Measurements from ENCODE around the gene SENP2. TPM values are rescaled to one million over a fixed set of nuclear protein-coding genes. Genes with fewer than 3 reads are reported as not detected.
"Not testable (repeated sequence)": the region's sequence is repeated elsewhere in the genome, so short reads cannot be mapped to it uniquely, and the experiment has no call there.

The SENP2 gene
- total RNA-seq, 1 experiment from 2014 or later = 46.4 TPM

DNA sequence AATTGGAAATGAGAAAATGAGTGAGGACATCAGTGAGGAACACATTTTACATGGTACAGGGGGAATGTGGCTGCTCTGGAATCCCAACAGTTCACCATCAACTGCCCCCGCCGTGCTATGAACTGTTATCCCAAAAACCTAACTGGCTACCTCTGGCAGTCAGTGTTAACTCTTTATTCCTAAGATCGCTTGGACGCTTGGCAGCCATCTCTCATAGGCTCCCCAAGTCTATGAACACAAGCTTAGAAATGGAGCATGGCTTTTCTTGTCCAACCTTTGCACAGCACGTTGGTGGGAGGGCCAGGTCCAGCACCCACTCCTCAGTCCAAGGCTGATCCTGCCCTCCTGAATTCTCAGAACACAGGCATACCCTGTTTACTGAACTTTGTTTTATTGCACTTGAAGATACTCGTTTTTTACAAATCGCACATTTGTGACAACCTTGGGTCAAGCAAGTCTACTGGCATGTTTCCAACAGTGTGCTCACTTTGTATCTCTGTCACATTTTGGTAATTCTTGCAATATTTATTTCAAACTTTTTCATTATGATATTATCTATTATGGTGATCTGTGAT is 53.6 kb downstream of the SENP2 start:
- no peaks in the 10 kb centered on the region for H3K9me2 ChIP-seq (replicated peaks; ENCODE audit: low read length)
- H2AFZ ChIP-seq (ENCODE audit: low read length) = no peak overlapping the region
- no peaks in the 10 kb centered on the region for H3K27me3 ChIP-seq (ENCODE audit: low read length)
- no peak for TF ChIP-seq EZH2 (IDR thresholded peaks at IDR 0.05; ENCODE audit: low read length, unreplicated experiment)
- TF ChIP-seq, protein P1, sequence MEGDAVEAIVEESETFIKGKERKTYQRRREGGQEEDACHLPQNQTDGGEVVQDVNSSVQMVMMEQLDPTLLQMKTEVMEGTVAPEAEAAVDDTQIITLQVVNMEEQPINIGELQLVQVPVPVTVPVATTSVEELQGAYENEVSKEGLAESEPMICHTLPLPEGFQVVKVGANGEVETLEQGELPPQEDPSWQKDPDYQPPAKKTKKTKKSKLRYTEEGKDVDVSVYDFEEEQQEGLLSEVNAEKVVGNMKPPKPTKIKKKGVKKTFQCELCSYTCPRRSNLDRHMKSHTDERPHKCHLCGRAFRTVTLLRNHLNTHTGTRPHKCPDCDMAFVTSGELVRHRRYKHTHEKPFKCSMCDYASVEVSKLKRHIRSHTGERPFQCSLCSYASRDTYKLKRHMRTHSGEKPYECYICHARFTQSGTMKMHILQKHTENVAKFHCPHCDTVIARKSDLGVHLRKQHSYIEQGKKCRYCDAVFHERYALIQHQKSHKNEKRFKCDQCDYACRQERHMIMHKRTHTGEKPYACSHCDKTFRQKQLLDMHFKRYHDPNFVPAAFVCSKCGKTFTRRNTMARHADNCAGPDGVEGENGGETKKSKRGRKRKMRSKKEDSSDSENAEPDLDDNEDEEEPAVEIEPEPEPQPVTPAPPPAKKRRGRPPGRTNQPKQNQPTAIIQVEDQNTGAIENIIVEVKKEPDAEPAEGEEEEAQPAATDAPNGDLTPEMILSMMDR (conservative IDR thresholded peaks at IDR 0.05; ENCODE audit: low read depth, low read length) = no peak
- TF ChIP-seq EZH2phosphoT487 (IDR thresholded peaks at IDR 0.05; ENCODE audit: borderline replicate concordance, low read length) = no peak
- no peaks in the 10 kb centered on the region for H3K36me3 ChIP-seq (ENCODE audit: low read depth, low read length)
- no peaks in the 10 kb centered on the region for H3K9me3 ChIP-seq (ENCODE audit: low read length)
- intact Hi-C loops (cut with micrococcal nuclease) = no loop called here
- H3K27ac ChIP-seq (ENCODE audit: low read length) = no peak overlapping the region
- H3K4me3 ChIP-seq (ENCODE audit: low read length) = no peak overlapping the region
- H3K79me2 ChIP-seq (ENCODE audit: low read length) = no peaks in the 10 kb centered on the region
- H3F3A ChIP-seq (ENCODE audit: low read length, unreplicated experiment) = no peaks in the 10 kb centered on the region
- no peak overlapping the region for H3K4me2 ChIP-seq (ENCODE audit: low read length)
- no peaks in the 10 kb centered on the region for H4K20me1 ChIP-seq (ENCODE audit: low read length)
- peaks cover 8% of the 10 kb centered on the region; the same call in 1 of the 2 replicates for H3K4me1 ChIP-seq (ENCODE audit: insufficient read depth, low read length)
- no peak overlapping the region for H3K9ac ChIP-seq (ENCODE audit: low read length)
- ATAC-seq (no peak), DNase-seq (no peak)
- BruUV-seq (replicated peaks) = no TSS peak
- ChIA-PET POLR2A (ENCODE audit: unreplicated experiment) (no interaction called here), CTCF (no interaction called here)

DNA sequence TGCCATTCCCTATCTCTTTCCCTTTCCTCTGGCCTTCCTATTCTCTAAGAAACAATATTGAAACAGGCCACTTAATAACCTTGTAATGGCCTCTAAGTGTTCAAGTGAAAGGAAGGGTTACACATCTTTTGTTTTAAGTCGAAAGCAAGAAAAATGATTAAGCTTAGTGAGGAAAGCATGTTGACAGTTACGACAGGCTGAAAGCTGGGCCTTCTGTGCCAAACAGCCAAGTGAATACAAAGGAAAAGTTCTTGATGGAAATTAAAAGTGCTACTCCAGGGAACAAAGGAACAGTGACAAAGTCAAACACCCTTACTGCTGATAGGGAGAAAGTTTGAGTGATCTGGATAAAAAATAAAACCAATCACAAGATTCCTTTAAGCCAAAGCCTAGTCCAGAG is 54.2 kb downstream of the SENP2 start:
- CTCF ChIA-PET = no interaction called here
- DNase-seq (no peak), ATAC-seq (no peak)
- Histone ChIP-seq H3K79me2 (ENCODE audit: low read length) (no peaks in the 10 kb centered on the region), H4K20me1 (ENCODE audit: low read length) (no peaks in the 10 kb centered on the region), H3K36me3 (ENCODE audit: low read depth, low read length) (no peaks in the 10 kb centered on the region), H2AFZ (ENCODE audit: low read length) (no peak overlapping the region), H3K9me2 (replicated peaks; ENCODE audit: low read length) (no peaks in the 10 kb centered on the region), H3F3A (ENCODE audit: low read length, unreplicated experiment) (no peaks in the 10 kb centered on the region), H3K27ac (ENCODE audit: low read length) (no peak overlapping the region), H3K9ac (ENCODE audit: low read length) (no peak overlapping the region), H3K4me1 (ENCODE audit: insufficient read depth, low read length) (peaks cover 8% of the 10 kb centered on the region; the same call in 1 of the 2 replicates), H3K4me2 (ENCODE audit: low read length) (no peak overlapping the region), H3K9me3 (ENCODE audit: low read length) (no peaks in the 10 kb centered on the region), H3K27me3 (ENCODE audit: low read length) (no peaks in the 10 kb centered on the region), H3K4me3 (ENCODE audit: low read length) (no peak overlapping the region)
- TF ChIP-seq, protein P1 (conservative IDR thresholded peaks at IDR 0.05; ENCODE audit: low read depth, low read length) = no peak
- no peak for TF ChIP-seq EZH2phosphoT487 (IDR thresholded peaks at IDR 0.05; ENCODE audit: borderline replicate concordance, low read length)
- no peak for TF ChIP-seq EZH2 (IDR thresholded peaks at IDR 0.05; ENCODE audit: low read length, unreplicated experiment)
- POLR2A ChIA-PET (ENCODE audit: unreplicated experiment) = no interaction called here
- intact Hi-C loops (cut with micrococcal nuclease) = no loop called here
- BruUV-seq (replicated peaks) = no TSS peak

DNA sequence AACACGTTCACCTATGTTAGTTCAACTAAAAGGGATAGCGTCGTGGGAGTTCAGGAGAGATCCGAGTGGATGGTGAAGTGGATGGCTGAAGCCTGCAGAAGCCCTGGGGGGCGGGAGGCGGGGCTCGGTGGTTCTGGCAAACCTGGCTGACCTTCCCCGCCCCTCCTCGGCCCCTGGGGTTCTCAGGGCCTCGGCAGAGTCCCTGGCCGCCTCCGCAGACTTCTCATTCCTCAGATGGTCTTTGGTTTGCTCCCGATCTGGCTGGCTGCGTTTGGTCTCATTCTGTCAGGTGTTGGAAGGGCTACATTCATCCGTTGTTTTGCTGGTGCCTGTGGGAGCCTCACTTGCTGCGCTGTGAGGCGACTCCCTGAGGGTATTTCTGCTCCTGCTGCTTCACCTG is 59.1 kb downstream of the SENP2 start:
- DNase-seq; BruUV-seq (replicated peaks); H3K9ac ChIP-seq (ENCODE audit: low read length); H3K4me3 ChIP-seq (ENCODE audit: low read length); intact Hi-C loops (cut with micrococcal nuclease); H4K20me1 ChIP-seq (ENCODE audit: low read length); H3F3A ChIP-seq (ENCODE audit: low read length, unreplicated experiment); H3K4me1 ChIP-seq (ENCODE audit: insufficient read depth, low read length); H3K4me2 ChIP-seq (ENCODE audit: low read length); H3K9me3 ChIP-seq (ENCODE audit: low read length); H3K79me2 ChIP-seq (ENCODE audit: low read length); H3K9me2 ChIP-seq (replicated peaks; ENCODE audit: low read length); H3K27ac ChIP-seq (ENCODE audit: low read length); POLR2A ChIA-PET (ENCODE audit: unreplicated experiment); ATAC-seq; H2AFZ ChIP-seq (ENCODE audit: low read length); H3K27me3 ChIP-seq (ENCODE audit: low read length); CTCF ChIA-PET: not testable (repeated sequence)
- H3K36me3 ChIP-seq (ENCODE audit: low read depth, low read length) = peaks cover 12% of the 10 kb centered on the region; the same call in 1 of the 2 replicates

Measured in PC-3 (cell line).